PC-3 (cell line): ENCODE data around the gene TM9SF1. TPM values are rescaled to one million over a fixed set of nuclear protein-coding genes. Genes with fewer than 3 reads are reported as not detected.

ENCODE experiments used
- ATAC-seq: fragments of 200-7000 bp; cut with Tn5 transposase; 2 replicates; pipeline ENCODE4 v1.9.1; 2020; ENCODE audit warnings: mild to moderate bottlenecking, moderate library complexity
- BruUV-seq: library from RNA; stranded (reverse); fragments of 400-500 nt; replicated peaks from 2 replicates; lab custom pipeline; 2021; lab: Mats Ljungman, UMichigan
- CTCF ChIA-PET: fragments of 300-600 bp; sonication (Branson Sonifier 250); formaldehyde crosslinking; loops from one replicate; lab custom pipeline; 2022; ENCODE audit warnings: antibody characterized with exemption; lab: Charles Lee
- POLR2A ChIA-PET: fragments of 300-600 bp; sonication (Branson Sonifier 250); formaldehyde crosslinking; loops from one replicate; lab custom pipeline; 2022; ENCODE audit warnings: antibody characterized with exemption; ENCODE audit not compliant: unreplicated experiment; lab: Charles Lee
- DNase-seq: peaks from one replicate; pipeline ENCODE4 v3.0.0-alpha.2; 2015
- H2AFZ ChIP-seq: fragments of 300-600 bp; sonication (generic); 2 replicates; pipeline ENCODE4 v1.6.0; 2016; ENCODE audit warnings: antibody characterized with exemption, low read length
- H3F3A ChIP-seq: fragments of 300-600 bp; sonication (generic); one replicate; pipeline ENCODE4 v1.6.0; 2017; ENCODE audit warnings: antibody characterized with exemption, low read length, control low read depth, mild to moderate bottlenecking; ENCODE audit not compliant: unreplicated experiment
- H3K27ac ChIP-seq: fragments of 300-600 bp; sonication (generic); 2 replicates; pipeline ENCODE4 v1.5.1; 2016; ENCODE audit warnings: mild to moderate bottlenecking, low read length
- H3K27me3 ChIP-seq: fragments of 300-600 bp; sonication (generic); 2 replicates; pipeline ENCODE4 v1.6.1; 2016; ENCODE audit warnings: low read length, mixed read lengths
- H3K36me3 ChIP-seq: fragments of 300-600 bp; sonication (generic); 2 replicates; pipeline ENCODE4 v1.6.1; 2016; ENCODE audit warnings: low read depth, mixed run types, low read length, mixed read lengths
- H3K4me1 ChIP-seq: fragments of 300-600 bp; sonication (generic); 2 replicates; pipeline ENCODE4 v1.5.1; 2016; ENCODE audit warnings: low read length; ENCODE audit not compliant: insufficient read depth
- H3K4me2 ChIP-seq: fragments of 300-600 bp; sonication (generic); 2 replicates; pipeline ENCODE4 v1.6.0; 2016; ENCODE audit warnings: low read length
- H3K4me3 ChIP-seq: fragments of 300-600 bp; sonication (generic); 2 replicates; pipeline ENCODE4 v1.5.1; 2016; ENCODE audit warnings: mild to moderate bottlenecking, low read length, mixed read lengths
- H3K79me2 ChIP-seq: fragments of 300-600 bp; sonication (generic); 2 replicates; pipeline ENCODE4 v1.6.1; 2017; ENCODE audit warnings: low read length, mixed read lengths
- H3K9ac ChIP-seq: fragments of 300-600 bp; sonication (generic); 2 replicates; pipeline ENCODE4 v1.6.0; 2016; ENCODE audit warnings: mild to moderate bottlenecking, low read length
- H3K9me2 ChIP-seq: fragments of 300-600 bp; sonication (generic); replicated peaks from 2 replicates; pipeline ENCODE4 v1.6.1; 2016; ENCODE audit warnings: mixed run types, low read length, mixed read lengths
- H3K9me3 ChIP-seq: fragments of 300-600 bp; sonication (generic); 2 replicates; pipeline ENCODE4 v1.6.1; 2016; ENCODE audit warnings: low read length, mixed read lengths
- H4K20me1 ChIP-seq: fragments of 300-600 bp; sonication (generic); 2 replicates; pipeline ENCODE4 v1.6.1; 2016; ENCODE audit warnings: low read length, mixed read lengths
- CTCF ChIP-seq: fragments of 300-600 bp; sonication (generic); conservative IDR thresholded peaks from 2 replicates; pipeline ENCODE4 v1.5.1; 2017; ENCODE audit warnings: antibody characterized with exemption, low read depth, mild to moderate bottlenecking, low read length
- EZH2 ChIP-seq: fragments of 300-600 bp; sonication (generic); IDR thresholded peaks from one replicate; pipeline ENCODE4 v1.6.1; 2017; ENCODE audit warnings: antibody characterized with exemption, mild to moderate bottlenecking, low read length; ENCODE audit not compliant: unreplicated experiment
- EZH2phosphoT487 ChIP-seq: fragments of 300-600 bp; sonication (generic); IDR thresholded peaks from 2 replicates; pipeline ENCODE4 v1.6.1; 2018; ENCODE audit warnings: mild to moderate bottlenecking, antibody characterized with exemption, low read length, borderline replicate concordance
- intact Hi-C: fragments of 100-400 bp; cut with micrococcal nuclease; formaldehyde crosslinking; loops from 2 replicates; pipeline ENCODE4 v1.9.0; 2023
- total RNA-seq: library from RNA; depleted of rRNA; stranded (reverse); fragments of >200 nt; gene quantifications from 2 replicates; pipeline ENCODE4 v1.2.3, GENCODE V29; 2014

The TM9SF1 gene
- total RNA-seq, 1 experiment from 2014 or later, result 52.1 TPM

GRCh38 chr14:24150993-24151392 lies 44.2 kb downstream of the TM9SF1 start:
- Histone ChIP-seq H3K27ac (no peak overlapping the region), H3K9ac (no peak overlapping the region), H3K4me3 (no peak overlapping the region), H3K4me1 (peaks cover 8% of the 10 kb centered on the region), H3K27me3 (no peaks in the 10 kb centered on the region), H4K20me1 (no peaks in the 10 kb centered on the region), H3K9me3 (no peaks in the 10 kb centered on the region), H2AFZ (no peak overlapping the region), H3F3A (peaks cover 4% of the 10 kb centered on the region), H3K4me2 (no peak overlapping the region), H3K79me2 (peaks cover 30% of the 10 kb centered on the region), H3K9me2 (no peaks in the 10 kb centered on the region), H3K36me3 (peaks cover 38% of the 10 kb centered on the region; the same call in 1 of the 2 replicates)
- TF ChIP-seq EZH2phosphoT487, result no peak
- TF ChIP-seq CTCF, result no peak
- no peak for TF ChIP-seq EZH2
- ATAC-seq (no peak), DNase-seq (no peak)
- intact Hi-C loops, result no loop called here
- BruUV-seq, result no TSS peak
- POLR2A ChIA-PET, result no interaction called here
- CTCF ChIA-PET, result no interaction called here

- no peak overlapping the region for H3K4me3 ChIP-seq
- H3K79me2 ChIP-seq, result peaks cover 34% of the 10 kb centered on the region
- H3K27me3 ChIP-seq, result no peaks in the 10 kb centered on the region
- no peak for DNase-seq
- H3K36me3 ChIP-seq, result peaks cover 34% of the 10 kb centered on the region; the same call in 1 of the 2 replicates
- no peaks in the 10 kb centered on the region for H4K20me1 ChIP-seq
- no peaks in the 10 kb centered on the region for H3K9me3 ChIP-seq
- no TSS peak for BruUV-seq
- TF ChIP-seq EZH2, result no peak
- TF ChIP-seq EZH2phosphoT487, result no peak
- no peak for TF ChIP-seq CTCF
- H3K4me2 ChIP-seq, result no peak overlapping the region
- POLR2A ChIA-PET, result no interaction called here
- H2AFZ ChIP-seq, result no peak overlapping the region
- no peak overlapping the region for H3K9ac ChIP-seq
- peaks cover 12% of the 10 kb centered on the region for H3K4me1 ChIP-seq
- H3K9me2 ChIP-seq, result no peaks in the 10 kb centered on the region
- intact Hi-C loops, result no loop called here
- CTCF ChIA-PET, result no interaction called here
- no peak for ATAC-seq
- H3K27ac ChIP-seq, result no peak overlapping the region
- H3F3A ChIP-seq, result peaks cover 3% of the 10 kb centered on the region
These were observed 44.7 kb downstream of the TM9SF1 start for GRCh38 chr14:24150567-24150966.

- intact Hi-C loops, result no loop called here
These were observed 45.2 kb downstream of the TM9SF1 start for GRCh38 chr14:24150061-24150460.

More at GRCh38 chr14:24150061-24150460, 45.2 kb downstream of the TM9SF1 start:
- Histone ChIP-seq H3K4me1 (peaks cover 17% of the 10 kb centered on the region), H2AFZ (no peak overlapping the region), H3K9me3 (no peaks in the 10 kb centered on the region), H3K4me2 (no peak overlapping the region), H3K79me2 (peaks cover 39% of the 10 kb centered on the region), H3K4me3 (no peak overlapping the region), H3K27me3 (no peaks in the 10 kb centered on the region), H3K9me2 (no peaks in the 10 kb centered on the region), H4K20me1 (no peaks in the 10 kb centered on the region), H3F3A (no peaks in the 10 kb centered on the region), H3K27ac (no peak overlapping the region), H3K9ac (no peak overlapping the region), H3K36me3 (peaks cover 29% of the 10 kb centered on the region; the same call in 1 of the 2 replicates)
- ChIA-PET CTCF (no interaction called here), POLR2A (no interaction called here)
- no TSS peak for BruUV-seq
- no peak for TF ChIP-seq CTCF
- DNase-seq (no peak), ATAC-seq (no peak)
